GM18498 (cell line): ENCODE results near the gene TUBA1A.
"Not testable (repeated sequence)": the region's sequence is repeated elsewhere in the genome, so short reads cannot be mapped to it uniquely, and the experiment has no call there.

Experiments
- ATAC-seq: cut with Tn5 transposase; IDR thresholded peaks from one replicate; pipeline ENCODE4 v1.9.1; 2021; ENCODE audit warnings: mild to moderate bottlenecking, moderate library complexity; ENCODE audit not compliant: unreplicated experiment

Gene TUBA1A

DNA sequence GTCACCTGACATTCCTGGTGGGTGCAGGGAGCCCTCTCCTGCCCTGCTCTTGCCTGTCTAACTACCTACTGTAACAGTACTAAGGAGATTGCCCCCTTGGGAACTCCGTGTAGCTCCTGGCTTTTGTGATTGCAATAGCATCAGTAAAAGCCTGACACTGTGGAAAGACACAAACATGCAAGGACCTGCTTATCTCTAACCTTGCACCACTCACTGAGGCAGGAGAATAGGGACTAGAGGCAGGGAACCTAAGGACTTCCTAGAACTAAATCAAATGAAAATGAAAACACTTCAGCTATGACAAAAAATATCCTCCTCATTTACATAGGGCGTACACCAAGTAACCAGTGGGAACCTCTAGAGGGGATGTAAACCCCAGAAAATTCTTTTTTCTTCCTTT lies 28.5 kb downstream of the TUBA1A start:
- peak; percentile 47 for ATAC-seq

DNA sequence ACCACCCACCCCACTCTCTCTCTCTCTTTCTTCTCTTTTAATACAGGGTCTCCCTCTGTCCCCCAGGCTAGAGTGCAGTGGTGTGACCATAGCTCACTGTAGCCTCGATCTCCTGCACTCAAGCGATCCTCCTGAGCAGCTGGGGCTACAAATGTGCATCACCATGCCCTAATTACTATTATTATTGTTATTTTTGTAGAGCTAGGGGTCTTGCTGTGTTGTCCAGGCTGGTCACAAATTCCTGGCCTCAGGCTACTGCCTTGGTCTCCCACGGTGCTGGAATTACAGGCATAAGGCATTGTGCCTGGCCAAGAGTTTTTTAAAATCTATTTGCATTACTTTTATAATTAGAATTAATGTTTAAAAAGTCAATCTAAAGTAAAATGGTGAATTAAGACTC lies 34.7 kb downstream of the TUBA1A start:
- no peak for ATAC-seq

DNA sequence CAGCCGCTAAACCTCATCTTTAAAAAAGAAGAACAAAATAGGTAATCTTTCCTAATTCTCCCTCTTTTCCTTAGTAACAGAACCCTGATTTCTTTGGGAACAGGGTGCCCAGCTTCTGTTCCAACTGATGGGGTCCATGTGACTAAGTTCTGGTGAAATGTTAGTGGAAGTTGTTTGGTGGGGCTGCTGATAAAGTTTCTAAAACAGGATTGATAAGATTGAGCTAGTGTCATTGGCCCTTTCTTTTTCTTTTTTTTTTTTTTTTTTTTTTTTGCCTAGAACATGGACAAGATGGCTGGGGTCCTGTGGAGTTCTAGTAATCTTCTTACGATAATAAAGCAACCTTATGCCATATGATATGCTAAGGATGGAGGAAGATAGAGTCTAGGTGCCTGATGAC lies 41.5 kb downstream of the TUBA1A start:
- no peak for ATAC-seq

DNA sequence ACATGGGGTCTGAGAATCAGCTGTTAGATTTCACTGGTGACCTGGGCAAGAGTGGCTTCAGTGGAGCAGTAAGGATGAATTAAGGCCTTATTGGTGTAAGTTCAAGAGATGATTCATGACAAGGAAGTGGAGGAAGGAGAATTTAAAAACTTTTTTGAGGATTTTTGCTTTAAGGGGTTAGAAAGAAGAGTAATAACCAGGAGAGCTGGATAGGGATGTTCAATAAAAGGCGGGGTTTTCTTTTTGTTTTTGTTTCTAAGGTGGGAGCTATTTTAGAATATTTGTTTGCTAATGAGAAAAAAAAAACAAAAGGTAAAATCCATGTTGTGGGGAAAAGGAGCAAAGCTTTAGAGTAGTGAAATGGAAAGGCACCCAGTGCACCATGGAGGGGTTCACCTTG lies 42.5 kb downstream of the TUBA1A start:
- ATAC-seq = no peak

DNA sequence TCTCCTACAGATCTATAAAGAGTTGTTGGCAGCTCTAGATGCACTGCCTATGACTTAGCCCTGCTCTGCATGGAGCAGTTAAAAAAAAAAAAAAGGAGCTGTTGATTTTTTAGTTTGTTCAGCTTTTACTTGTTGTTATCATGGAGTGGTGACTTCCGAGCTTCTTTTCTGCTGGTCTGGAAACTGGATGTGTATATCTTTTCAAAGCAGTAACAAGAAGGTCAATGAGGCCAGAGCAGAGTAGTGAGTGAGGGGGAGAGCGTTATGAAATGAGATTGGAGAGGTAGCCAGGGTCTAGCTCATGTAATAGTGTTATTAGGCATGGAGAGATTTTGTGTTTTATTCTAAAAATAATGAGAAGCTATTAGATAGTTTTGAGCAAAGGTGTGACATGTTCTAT lies 44.5 kb downstream of the TUBA1A start:
- ATAC-seq = no peak

DNA sequence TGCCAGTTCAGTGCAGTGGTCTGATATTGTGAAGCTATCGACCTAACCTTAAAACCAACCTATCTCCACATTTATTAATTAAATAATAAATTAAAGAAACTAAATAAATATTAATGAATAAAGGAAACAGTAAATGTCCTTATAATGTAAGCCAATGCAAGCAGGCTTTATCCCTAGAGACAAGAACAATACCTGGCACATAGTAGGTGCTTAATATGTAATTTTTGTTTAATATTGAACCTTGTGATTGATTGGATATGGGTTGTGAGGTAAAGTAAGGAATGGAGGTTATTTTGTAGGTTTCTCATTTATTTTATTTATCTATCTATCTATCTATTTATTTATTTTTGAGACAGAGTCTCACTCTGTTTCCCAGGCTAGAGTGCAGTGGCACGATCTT lies 49.9 kb downstream of the TUBA1A start:
- no peak for ATAC-seq

DNA sequence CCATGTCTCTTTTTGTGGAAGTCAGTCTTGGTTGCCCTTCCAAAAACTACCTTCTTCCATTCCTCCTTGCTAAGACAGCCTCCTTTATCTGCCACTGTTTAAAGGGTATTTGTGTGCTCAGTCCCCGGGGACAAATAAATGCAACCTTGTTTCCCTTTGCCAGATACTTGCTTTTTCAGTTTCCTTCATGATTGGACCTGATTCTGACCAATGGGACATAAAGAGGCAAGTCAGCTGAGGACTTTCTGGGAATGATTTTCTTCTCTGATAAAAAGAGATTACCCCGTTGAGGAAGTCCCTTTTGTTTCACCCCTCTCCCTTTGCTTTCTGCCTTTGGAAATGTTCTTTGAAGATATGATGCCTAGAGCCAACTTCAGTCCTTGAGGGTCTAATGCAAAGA lies 50.3 kb downstream of the TUBA1A start:
- no peak for ATAC-seq

DNA sequence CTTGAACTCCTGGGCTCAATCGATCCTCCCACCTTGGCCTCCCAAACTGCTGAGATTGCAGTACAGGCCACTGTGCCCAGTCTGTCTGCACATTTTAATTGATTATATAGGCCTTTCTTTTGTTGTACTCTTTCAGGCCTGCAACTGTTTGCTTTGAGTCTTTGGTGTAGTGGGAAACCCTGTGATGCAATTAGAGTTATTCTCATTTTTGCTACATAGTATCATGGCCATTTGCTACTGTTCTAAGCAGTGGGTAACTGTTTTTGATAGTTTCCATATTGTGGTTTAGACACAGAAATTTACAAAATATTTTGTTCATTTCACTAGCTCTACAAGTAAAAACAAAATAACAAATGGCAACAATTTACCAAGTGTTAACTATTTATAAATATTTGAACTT lies 51.4 kb downstream of the TUBA1A start:
- ATAC-seq = no peak

DNA sequence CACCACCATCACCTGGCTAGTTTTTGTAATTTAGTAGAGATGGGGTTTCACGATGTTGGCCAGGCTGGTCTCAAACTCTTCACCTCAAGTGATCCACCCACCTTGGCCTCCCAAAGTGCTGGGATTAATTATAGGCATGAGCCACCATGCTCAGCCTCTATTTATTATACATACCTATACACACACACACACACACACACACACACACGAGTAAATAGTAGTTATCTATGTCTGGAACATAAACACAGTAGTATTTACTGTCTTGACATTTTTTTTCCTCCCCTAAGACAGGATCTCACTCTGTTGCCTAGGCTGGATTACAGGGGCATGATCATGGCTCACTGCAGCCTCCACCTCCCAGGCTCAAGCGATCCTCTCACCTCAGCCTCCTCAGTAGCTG lies 51.9 kb downstream of the TUBA1A start:
- not testable (repeated sequence) for ATAC-seq
